ENCODE data around the gene WDR5. TPM values are rescaled to one million over a fixed set of nuclear protein-coding genes. Genes with fewer than 3 reads are reported as not detected.

The WDR5 gene
- total RNA-seq, 1 donor from 2014 or later: 22.2 TPM

- H3K27me3 Mint-ChIP-seq (ENCODE audit: low read depth): peaks cover 3% of the 10 kb centered on the region
- H3K4me1 Mint-ChIP-seq (ENCODE audit: low read depth): peaks cover 11% of the 10 kb centered on the region
- no peak overlapping the region for H3K4me3 Mint-ChIP-seq (ENCODE audit: unreplicated experiment)
- H3K27ac Mint-ChIP-seq (ENCODE audit: unreplicated experiment): no peak overlapping the region
- TF ChIP-seq CTCF (IDR thresholded peaks at IDR 0.05): no peak
- H3K9me3 Mint-ChIP-seq (ENCODE audit: low read depth): no peaks in the 10 kb centered on the region
- H3K36me3 Mint-ChIP-seq (ENCODE audit: low read depth): no peaks in the 10 kb centered on the region
- peak; percentile 86 for DNase-seq (ENCODE audit: low spot score)
Observed at GRCh38 chr9:134173127-134174072, 37.5 kb downstream of the WDR5 start.

- Mint-ChIP-seq H3K4me1 (ENCODE audit: low read depth) (peaks cover 17% of the 10 kb centered on the region), H3K9me3 (ENCODE audit: low read depth) (no peaks in the 10 kb centered on the region), H3K27ac (ENCODE audit: unreplicated experiment) (no peak overlapping the region), H3K36me3 (ENCODE audit: low read depth) (no peaks in the 10 kb centered on the region), H3K4me3 (ENCODE audit: unreplicated experiment) (no peak overlapping the region), H3K27me3 (ENCODE audit: low read depth) (peaks cover 3% of the 10 kb centered on the region)
- no peak for DNase-seq (ENCODE audit: low spot score)
- TF ChIP-seq CTCF (IDR thresholded peaks at IDR 0.05): no peak
Observed at GRCh38 chr9:134174073-134174449, 38.2 kb downstream of the WDR5 start.

DNA sequence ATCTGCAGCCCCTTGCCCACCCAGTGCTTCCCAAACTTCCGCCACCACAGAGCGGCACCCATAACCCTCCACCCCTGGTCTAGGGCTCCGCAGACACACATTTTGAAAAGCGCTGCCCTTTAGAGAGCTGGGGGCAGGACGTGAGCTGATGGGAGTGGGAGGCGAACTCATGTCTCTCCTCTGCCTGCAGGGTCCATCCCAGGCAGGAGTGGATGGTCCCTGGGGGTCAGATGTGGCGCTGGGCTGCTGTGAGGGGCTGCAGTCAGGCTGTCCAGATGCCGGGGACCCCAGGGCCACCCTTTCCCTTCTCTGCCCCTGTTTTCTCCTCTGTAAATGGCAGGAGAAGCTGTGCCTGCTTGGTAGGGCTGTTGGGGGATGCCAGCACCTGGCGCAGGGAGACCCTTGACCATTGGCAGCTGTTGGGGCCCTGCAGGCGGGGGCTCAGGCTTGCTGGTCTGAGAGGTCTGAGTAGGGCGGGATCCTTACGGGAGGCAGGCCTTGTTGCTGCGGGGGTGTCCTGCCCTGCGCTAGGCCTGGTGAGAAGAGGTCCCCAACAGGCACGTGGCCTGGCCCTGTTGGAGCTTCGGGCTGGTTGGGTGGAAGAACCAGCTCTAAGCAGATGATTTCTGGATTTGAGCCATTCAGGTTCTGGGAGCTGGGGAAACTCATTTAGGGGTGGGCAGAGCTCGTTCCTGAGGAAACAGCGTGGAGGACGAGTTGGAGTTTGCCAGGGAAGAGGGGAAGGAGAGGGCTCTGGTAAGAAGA, 38.8 kb downstream of the WDR5 start:
- Mint-ChIP-seq H3K27me3 (ENCODE audit: low read depth) (peaks cover 3% of the 10 kb centered on the region), H3K4me1 (ENCODE audit: low read depth) (peaks cover 20% of the 10 kb centered on the region), H3K9me3 (ENCODE audit: low read depth) (no peaks in the 10 kb centered on the region), H3K27ac (ENCODE audit: unreplicated experiment) (no peak overlapping the region), H3K4me3 (ENCODE audit: unreplicated experiment) (no peak overlapping the region), H3K36me3 (ENCODE audit: low read depth) (no peaks in the 10 kb centered on the region)
- no peak for TF ChIP-seq CTCF (IDR thresholded peaks at IDR 0.05)
- DNase-seq (ENCODE audit: low spot score): peak; percentile 64

DNA sequence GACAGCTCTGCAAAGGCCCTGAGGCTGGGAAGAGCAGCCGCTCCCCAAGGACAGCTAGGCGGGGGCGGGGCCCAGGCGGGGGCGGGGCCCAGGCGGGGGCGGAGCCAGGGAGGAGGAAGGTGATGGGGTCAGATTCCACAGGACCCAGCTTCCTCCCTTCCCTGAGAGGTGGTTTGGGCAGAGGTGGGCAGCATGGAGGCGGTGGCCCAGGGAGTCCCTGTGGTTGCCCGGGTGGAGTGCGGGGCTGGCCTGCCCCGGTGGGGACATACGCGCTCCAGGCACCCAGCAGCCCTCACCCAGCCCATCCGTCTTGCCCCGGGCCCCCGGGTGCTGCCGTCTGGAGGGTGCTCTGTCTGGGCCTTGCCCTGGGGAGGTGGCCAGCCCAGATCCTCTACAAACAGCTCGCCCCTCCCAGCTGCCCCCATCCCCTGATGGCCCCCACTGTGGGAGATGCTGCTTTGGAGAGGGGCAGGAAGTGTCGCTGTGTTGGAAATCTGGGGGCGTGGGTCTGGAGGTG, 39.5 kb downstream of the WDR5 start:
- Mint-ChIP-seq H3K4me1 (ENCODE audit: low read depth) (peaks cover 20% of the 10 kb centered on the region), H3K27me3 (ENCODE audit: low read depth) (peaks cover 3% of the 10 kb centered on the region), H3K4me3 (ENCODE audit: unreplicated experiment) (no peak overlapping the region), H3K9me3 (ENCODE audit: low read depth) (no peaks in the 10 kb centered on the region), H3K36me3 (ENCODE audit: low read depth) (no peaks in the 10 kb centered on the region), H3K27ac (ENCODE audit: unreplicated experiment) (no peak overlapping the region)
- TF ChIP-seq CTCF (IDR thresholded peaks at IDR 0.05): no peak
- DNase-seq (ENCODE audit: low spot score): peak; percentile 92

Data from chondrocyte (in vitro differentiated cells).